Endothelial cell of umbilical vein (primary cell): ENCODE results near the gene CD93. TPM values are rescaled to one million over a fixed set of nuclear protein-coding genes. Genes with fewer than 3 reads are reported as not detected.

ENCODE experiments used
- BruUV-seq: library from RNA; stranded (reverse); fragments of 400-500 nt; replicated peaks from 2 replicates; lab custom pipeline; 2021; lab: Mats Ljungman, UMichigan
- CTCF ChIA-PET: fragments of 300-600, 350-600 bp; sonication (Branson Sonifier 250); formaldehyde crosslinking; loops from one replicate; lab custom pipeline; 2021; ENCODE audit warnings: antibody characterized with exemption, inconsistent platforms; lab: Charles Lee
- POLR2A ChIA-PET: fragments of 300-600, 350-600 bp; sonication (Branson Sonifier 250); formaldehyde crosslinking; loops from one replicate; lab custom pipeline; 2021; ENCODE audit warnings: antibody characterized with exemption, inconsistent platforms; lab: Charles Lee
- DNase-seq: peaks from one replicate; pipeline ENCODE4 v3.0.0-alpha.2; 2011; ENCODE audit warnings: low read depth, low spot score
- FAIRE-seq: peaks from 2 replicates; lab custom pipeline; 2011; peaks lifted over from hg19 to GRCh38; lab: Jason Lieb, UNC
- H2AFZ ChIP-seq: 2 replicates; pipeline ENCODE4 v1.6.0; 2012; ENCODE audit warnings: low read depth, low read length, control low read depth, inconsistent platforms
- H3K27ac ChIP-seq: 2 replicates; pipeline ENCODE4 v1.5.1; 2011; ENCODE audit warnings: low read depth, mild to moderate bottlenecking, control low read depth, low read length, moderate library complexity; ENCODE audit not compliant: insufficient read depth
- H3K27me3 ChIP-seq, 2 experiments: 2 replicates each; pipeline versions ENCODE4 v1.6.0 to v1.6.1; 2011; ENCODE audit warnings: low read length in 2 of 2, mixed read lengths in 1 of 2; ENCODE audit not compliant: control insufficient read depth in 2 of 2, insufficient read depth in 2 of 2
- H3K36me3 ChIP-seq, 2 experiments: 2 replicates in 1 of 2; 3 replicates in 1 of 2; pipeline ENCODE4 v1.5.1; 2011; ENCODE audit warnings: low read length in 2 of 2, mild to moderate bottlenecking in 1 of 2, moderate library complexity in 1 of 2; ENCODE audit not compliant: control insufficient read depth in 2 of 2, insufficient read depth in 2 of 2; ENCODE audit errors: extremely low read depth in 1 of 2
- H3K4me1 ChIP-seq: 3 replicates; pipeline ENCODE4 v1.5.1; 2011; ENCODE audit warnings: mild to moderate bottlenecking, low read length; ENCODE audit not compliant: control insufficient read depth, insufficient read depth; ENCODE audit errors: extremely low read depth
- H3K4me2 ChIP-seq: 2 replicates; pipeline ENCODE4 v1.6.1; 2011; ENCODE audit warnings: low read length, control low read depth, mixed read lengths; ENCODE audit not compliant: insufficient read depth
- H3K4me3 ChIP-seq, 3 experiments: fragments of 200-600 bp in 1 of 3; sonication (generic), shearing (Covaris generic) in 1 of 3; replicated peaks in 1 of 3; 2 replicates each; pipeline ENCODE4 v1.5.1; 2011 to 2016; ENCODE audit warnings: control low read depth in 3 of 3, low read length in 3 of 3, mild to moderate bottlenecking in 2 of 3, inconsistent platforms in 1 of 3, low read depth in 1 of 3, moderate library complexity in 1 of 3; ENCODE audit not compliant: insufficient read depth in 1 of 3
- H3K79me2 ChIP-seq: 2 replicates; pipeline ENCODE4 v1.6.0; 2012; ENCODE audit warnings: low read length, inconsistent platforms; ENCODE audit not compliant: control insufficient read depth, insufficient read depth
- H3K9ac ChIP-seq: replicated peaks from 2 replicates; pipeline ENCODE3; 2011; ENCODE audit warnings: low read length, control low read depth; ENCODE audit not compliant: insufficient read depth; ENCODE audit errors: extremely low read depth
- H3K9me1 ChIP-seq: replicated peaks from 3 replicates; pipeline ENCODE4 v1.6.0; 2011; ENCODE audit warnings: mild to moderate bottlenecking, low read length; ENCODE audit not compliant: control insufficient read depth, insufficient read depth; ENCODE audit errors: extremely low read depth
- H3K9me3 ChIP-seq: replicated peaks from 2 replicates; pipeline ENCODE4 v1.5.1; 2012; ENCODE audit warnings: low read length, inconsistent platforms; ENCODE audit not compliant: control insufficient read depth, insufficient read depth
- H4K20me1 ChIP-seq: replicated peaks from 2 replicates; pipeline ENCODE3; 2011; ENCODE audit warnings: mild to moderate bottlenecking, low read length; ENCODE audit not compliant: control insufficient read depth, insufficient read depth; ENCODE audit errors: extremely low read depth
- CTCF ChIP-seq, 2 donors: IDR thresholded peaks; 1 replicate in 1 of 2; 2 replicates in 1 of 2; pipeline ENCODE4 v1.5.1; 2011; ENCODE audit warnings: low read length in 2 of 2, mild to moderate bottlenecking in 2 of 2, moderate library complexity in 2 of 2, control low read depth in 1 of 2, inconsistent platforms in 1 of 2, low read depth in 1 of 2; ENCODE audit not compliant: insufficient read depth in 1 of 2; ENCODE audit errors: extremely low read depth in 1 of 2
- EZH2 ChIP-seq: IDR thresholded peaks from 2 replicates; pipeline ENCODE4 v1.6.1; 2012; ENCODE audit warnings: borderline replicate concordance, low read depth, mild to moderate bottlenecking, moderate library complexity, low read length, inconsistent platforms; ENCODE audit not compliant: severe bottlenecking
- FOS ChIP-seq: IDR thresholded peaks from 2 replicates; pipeline ENCODE4 v1.6.1; 2011; ENCODE audit warnings: mild to moderate bottlenecking, low read length, moderate library complexity, borderline replicate concordance; ENCODE audit not compliant: insufficient read depth
- JUN ChIP-seq: IDR thresholded peaks from 2 replicates; pipeline ENCODE4 v1.6.1; 2011; ENCODE audit warnings: borderline replicate concordance, low read depth; ENCODE audit not compliant: insufficient read length, insufficient read depth
- MAX ChIP-seq: IDR thresholded peaks from 2 replicates; pipeline ENCODE4 v1.6.1; 2011; ENCODE audit not compliant: insufficient read depth, insufficient read length
- MYC ChIP-seq: IDR thresholded peaks from one replicate; pipeline ENCODE4 v1.6.1; 2011; ENCODE audit warnings: mild to moderate bottlenecking, low read depth, low read length
- POLR2A ChIP-seq: IDR thresholded peaks from 2 replicates; pipeline ENCODE4 v1.6.1; 2012; ENCODE audit warnings: low read depth, mild to moderate bottlenecking, control low read depth, low read length
- POLR2AphosphoS5 ChIP-seq: IDR thresholded peaks from 2 replicates; pipeline ENCODE4 v1.6.1; 2012; ENCODE audit warnings: low read depth, mild to moderate bottlenecking, control low read depth, low read length, moderate library complexity; ENCODE audit not compliant: insufficient read depth
- dilution Hi-C: fragments of 300-500 bp; cut with MboI; formaldehyde crosslinking; loops from one replicate; pipeline ENCODE4 v1.15.0; 2019; ENCODE audit warnings: low sequenced_read_pairs; ENCODE audit not compliant: extremely low pct_ligation_motif_present
- intact Hi-C: fragments of 100-400 bp; cut with micrococcal nuclease; formaldehyde crosslinking; loops from one replicate; pipeline ENCODE4 v1.10.0; 2022
- polyA plus RNA-seq, 4 experiments: library from polyadenylated mRNA; depleted of rRNA in 3 of 4; stranded (reverse) in 3 of 4; unstranded in 1 of 4; fragments of >200 nt; gene quantifications; 2 replicates each; pipeline versions ENCODE4 v1.2.1 to v1.2.3, GENCODE V29; 2011 to 2012; ENCODE audit warnings: missing spikeins in 1 of 4
- total RNA-seq: library from RNA; stranded (reverse); gene quantifications from 2 replicates; pipeline ENCODE4 v1.2.3, GENCODE V29; 2021

Gene CD93
- total and polyA plus RNA-seq, 2 donors (not counting 3 experiments of a cell fraction or from before 2014, with no cell fraction given): 180 to 413 TPM

DNA sequence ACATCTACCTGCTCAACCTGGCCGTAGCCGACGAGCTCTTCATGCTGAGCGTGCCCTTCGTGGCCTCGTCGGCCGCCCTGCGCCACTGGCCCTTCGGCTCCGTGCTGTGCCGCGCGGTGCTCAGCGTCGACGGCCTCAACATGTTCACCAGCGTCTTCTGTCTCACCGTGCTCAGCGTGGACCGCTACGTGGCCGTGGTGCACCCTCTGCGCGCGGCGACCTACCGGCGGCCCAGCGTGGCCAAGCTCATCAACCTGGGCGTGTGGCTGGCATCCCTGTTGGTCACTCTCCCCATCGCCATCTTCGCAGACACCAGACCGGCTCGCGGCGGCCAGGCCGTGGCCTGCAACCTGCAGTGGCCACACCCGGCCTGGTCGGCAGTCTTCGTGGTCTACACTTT is 50.4 kb downstream of the CD93 start:
- FAIRE-seq: no peak
- Histone ChIP-seq H3K27ac (no peak overlapping the region), H3K9ac (no peak overlapping the region), H3K9me1 (no peaks in the 10 kb centered on the region), H3K36me3 (no peaks in the 10 kb centered on the region), H3K4me1 (no peaks in the 10 kb centered on the region), H3K27me3 (peaks cover 4 to 25% of the 10 kb centered on the region in 2 experiments), H3K79me2 (no peaks in the 10 kb centered on the region), H3K9me3 (no peaks in the 10 kb centered on the region), H4K20me1 (no peaks in the 10 kb centered on the region), H3K4me3 (no peak overlapping the region), H3K4me2 (no peak overlapping the region), H2AFZ (no peak overlapping the region)
- intact Hi-C loops (no loop called here), dilution Hi-C loops (no loop called here)
- ChIA-PET POLR2A (no interaction called here), CTCF (interaction anchor here (1.4 kb wide), 1 partner anchor 344 kb away, joined by 9 read pairs; no protein-coding TSS in a partner anchor)
- no TSS peak for BruUV-seq
- no peak for DNase-seq
- no peak for TF ChIP-seq MYC

DNA sequence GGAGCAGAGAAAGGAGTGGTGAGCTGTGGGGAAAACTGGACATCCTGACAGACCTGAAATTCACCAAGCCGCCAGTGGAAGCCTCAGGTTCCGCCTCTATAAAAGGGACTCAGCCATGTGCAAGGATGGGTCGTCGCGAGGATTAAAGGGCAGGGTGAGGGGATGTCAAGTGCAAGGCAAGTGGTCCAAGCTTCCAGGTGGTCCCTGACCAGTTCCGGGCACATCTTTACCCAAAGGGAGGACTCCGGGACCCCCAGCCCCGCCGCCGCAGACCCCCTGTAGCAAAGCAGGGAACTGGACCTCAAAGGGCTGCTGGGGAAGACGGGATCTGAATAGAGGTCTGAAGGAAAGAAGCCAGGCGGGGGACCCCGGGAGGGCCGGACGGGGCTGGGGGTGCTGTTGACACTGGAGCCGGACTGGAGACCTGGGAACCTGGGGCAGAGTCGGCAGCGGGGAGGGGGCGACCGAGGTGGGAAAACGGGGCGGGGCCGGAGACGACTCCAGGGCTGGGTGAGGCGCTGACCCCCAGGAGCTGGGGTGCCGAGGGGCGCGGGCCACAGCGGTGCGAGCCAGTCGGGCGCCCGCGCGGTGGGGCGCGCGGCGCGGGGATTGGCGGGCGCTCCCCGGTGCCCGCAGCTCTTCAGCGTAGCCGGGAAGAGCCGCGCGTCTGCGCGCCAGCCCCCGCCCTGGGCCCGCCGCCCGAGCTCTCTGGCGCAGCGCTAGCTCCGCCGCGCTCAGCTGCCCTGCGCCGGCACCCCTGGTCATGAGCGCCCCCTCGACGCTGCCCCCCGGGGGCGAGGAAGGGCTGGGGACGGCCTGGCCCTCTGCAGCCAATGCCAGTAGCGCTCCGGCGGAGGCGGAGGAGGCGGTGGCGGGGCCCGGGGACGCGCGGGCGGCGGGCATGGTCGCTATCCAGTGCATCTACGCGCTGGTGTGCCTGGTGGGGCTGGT is 51.1 kb downstream of the CD93 start, which contains the start of gene SSTR4:
SSTR4 (plus strand) TSS at position 592 of the 951 bp plus-strand sequence; CDS start at position 764, 172 bp downstream.
- no peak within 1 kb of the TSS for H3K9ac ChIP-seq
- H3K36me3 ChIP-seq: no peaks in the 10 kb centered on the region
- intact Hi-C loops (no loop called here), dilution Hi-C loops (no loop called here)
- POLR2A ChIA-PET: no interaction called here
- TF ChIP-seq MYC (no peak), JUN (no peak), EZH2 (peak; percentile 60), POLR2AphosphoS5 (no peak), CTCF (IDR thresholded peaks at IDR 0.05; ENCODE audit: extremely low read depth in 1 of 2, insufficient read depth in 1 of 2, low read depth in 1 of 2, low read length in 2 of 2) (no peak), FOS (no peak), MAX (no peak), POLR2A (no peak)
- H3K9me1 ChIP-seq: no peaks in the 10 kb centered on the region
- no peak within 1 kb of the TSS for H3K27ac ChIP-seq
- H3K79me2 ChIP-seq: no peaks in the 10 kb centered on the region
- H3K4me2 ChIP-seq: no peak within 1 kb of the TSS
- no peak within 1 kb of the TSS for H3K4me3 ChIP-seq
- DNase-seq (no peak), FAIRE-seq (no peak)
- H3K4me1 ChIP-seq: no peaks in the 10 kb centered on the region
- no TSS peak for BruUV-seq
- H2AFZ ChIP-seq: no peak within 1 kb of the TSS
- H3K9me3 ChIP-seq: no peaks in the 10 kb centered on the region
- H3K27me3 ChIP-seq: peaks cover 9 to 26% of the 10 kb centered on the region in 2 experiments
- CTCF ChIA-PET: interaction anchor here (1.1 to 1.4 kb wide), 2 partner anchors 343 kb away, joined by 3 to 9 read pairs; no protein-coding TSS in a partner anchor
- H4K20me1 ChIP-seq: no peaks in the 10 kb centered on the region
